Astrocyte of the hippocampus (primary cell): Measurements from ENCODE around the gene OR10V1.
"Not testable (repeated sequence)": the region's sequence is repeated elsewhere in the genome, so short reads cannot be mapped to it uniquely, and the experiment has no call there.

Source experiments
- DNase-seq: peaks from one replicate; pipeline ENCODE4 v3.0.0; 2011; ENCODE audit warnings: low read depth, low spot score

OR10V1 gene

GRCh38 chr11:59710136-59710847 lies 3.4 kb downstream of the OR10V1 start:
- no peak for DNase-seq

- DNase-seq = no peak
Observed at GRCh38 chr11:59708537-59708936, 5.1 kb downstream of the OR10V1 start.

- no peak for DNase-seq
Observed at GRCh38 chr11:59707371-59707770, 6.3 kb downstream of the OR10V1 start.

- peak; percentile 52 for DNase-seq
Observed at GRCh38 chr11:59706518-59707285, 6.9 kb downstream of the OR10V1 start.

- no peak for DNase-seq
Observed at GRCh38 chr11:59705294-59705693, 8.4 kb downstream of the OR10V1 start.

- not testable (repeated sequence) for DNase-seq
Observed at GRCh38 chr11:59703515-59703914, 10.1 kb downstream of the OR10V1 start.

GRCh38 chr11:59700157-59700556 lies 13.5 kb downstream of the OR10V1 start:
- not testable (repeated sequence) for DNase-seq

GRCh38 chr11:59698506-59698905 lies 15.1 kb downstream of the OR10V1 start:
- no peak for DNase-seq

- no peak for DNase-seq
Observed at GRCh38 chr11:59692915-59693314, 20.7 kb downstream of the OR10V1 start.

- DNase-seq = no peak
Observed at GRCh38 chr11:59691156-59691555, 22.5 kb downstream of the OR10V1 start.

GRCh38 chr11:59689015-59689414 lies 24.6 kb downstream of the OR10V1 start:
- no peak for DNase-seq

- not testable (repeated sequence) for DNase-seq
Observed at GRCh38 chr11:59681260-59681725, 32.4 kb downstream of the OR10V1 start.

GRCh38 chr11:59680287-59681154 lies 33.1 kb downstream of the OR10V1 start:
- DNase-seq = peak; percentile 85

GRCh38 chr11:59679347-59679746 lies 34.3 kb downstream of the OR10V1 start:
- DNase-seq = no peak

- DNase-seq = no peak
Observed at GRCh38 chr11:59678813-59679165, 34.9 kb downstream of the OR10V1 start.

- DNase-seq = no peak
Observed at GRCh38 chr11:59678118-59678812, 35.4 kb downstream of the OR10V1 start.

- DNase-seq = no peak
Observed at GRCh38 chr11:59676205-59676604, 37.4 kb downstream of the OR10V1 start.

- no peak for DNase-seq
Observed at GRCh38 chr11:59674291-59674690, 39.4 kb downstream of the OR10V1 start.

GRCh38 chr11:59673291-59673690 lies 40.4 kb downstream of the OR10V1 start:
- no peak for DNase-seq

- DNase-seq = no peak
Observed at GRCh38 chr11:59671471-59671870, 42.2 kb downstream of the OR10V1 start.

- no peak for DNase-seq
Observed at GRCh38 chr11:59669611-59670009, 44.0 kb downstream of the OR10V1 start.
